ELR (cell line): ENCODE data around the gene TESK2.
"Not testable (repeated sequence)": the region's sequence is repeated elsewhere in the genome, so short reads cannot be mapped to it uniquely, and the experiment has no call there.

ENCODE experiments used
- DNase-seq: peaks from one replicate; pipeline ENCODE4 v3.0.0-alpha.2; 2015; ENCODE audit warnings: low read depth

The TESK2 gene

GRCh38 chr1:45473302-45473701 is 17.7 kb downstream of the TESK2 start:
- no peak for DNase-seq

GRCh38 chr1:45470306-45470798 is 20.6 kb downstream of the TESK2 start:
- no peak for DNase-seq

- DNase-seq = not testable (repeated sequence)
Measured at GRCh38 chr1:45467353-45467752, 23.6 kb downstream of the TESK2 start.

GRCh38 chr1:45465277-45465676 is 25.7 kb downstream of the TESK2 start:
- no peak for DNase-seq

GRCh38 chr1:45458894-45459293 is 32.1 kb downstream of the TESK2 start:
- DNase-seq = no peak

GRCh38 chr1:45456531-45456930 is 34.4 kb downstream of the TESK2 start:
- DNase-seq = no peak

GRCh38 chr1:45455162-45455561 is 35.8 kb downstream of the TESK2 start:
- DNase-seq = no peak

- no peak for DNase-seq
Measured at GRCh38 chr1:45454464-45454863, 36.5 kb downstream of the TESK2 start.

GRCh38 chr1:45452503-45452902 is 38.5 kb downstream of the TESK2 start:
- DNase-seq = no peak

GRCh38 chr1:45448357-45448756 is 42.6 kb downstream of the TESK2 start:
- no peak for DNase-seq

GRCh38 chr1:45446950-45447672 is 43.9 kb downstream of the TESK2 start:
- no peak for DNase-seq

- DNase-seq = no peak
Measured at GRCh38 chr1:45446530-45446929, 44.4 kb downstream of the TESK2 start.

GRCh38 chr1:45444609-45445131 is 46.3 kb downstream of the TESK2 start:
- no peak for DNase-seq

- no peak for DNase-seq
Measured at GRCh38 chr1:45443580-45444446, 47.1 kb downstream of the TESK2 start.

- peak; percentile 80 for DNase-seq
Measured at GRCh38 chr1:45442272-45442671, 48.7 kb downstream of the TESK2 start.

- DNase-seq = no peak
Measured at GRCh38 chr1:45437323-45437722, 53.6 kb downstream of the TESK2 start.

- DNase-seq = no peak
Measured at GRCh38 chr1:45430490-45430889, 60.5 kb downstream of the TESK2 start.

- DNase-seq = no peak
Measured at GRCh38 chr1:45429561-45430159, 61.3 kb downstream of the TESK2 start.

- DNase-seq = no peak
Measured at GRCh38 chr1:45423906-45424678, 66.9 kb downstream of the TESK2 start.

- DNase-seq = no peak
Measured at GRCh38 chr1:45421935-45422334, 69.0 kb downstream of the TESK2 start.

GRCh38 chr1:45414746-45415145 is 76.2 kb downstream of the TESK2 start:
- no peak for DNase-seq

GRCh38 chr1:45412899-45413298 is 78.1 kb downstream of the TESK2 start:
- no peak for DNase-seq
